HG03575 (cell line): Measurements from ENCODE around the gene TRPM5.
"Not testable (repeated sequence)": the region's sequence is repeated elsewhere in the genome, so short reads cannot be mapped to it uniquely, and the experiment has no call there.

Experiments used
- ATAC-seq: cut with Tn5 transposase; IDR thresholded peaks from one replicate; pipeline ENCODE4 v1.9.1; 2021; ENCODE audit not compliant: unreplicated experiment, insufficient number of reproducible peaks, low FRiP score; ENCODE audit errors: extremely low read depth

TRPM5 gene, protein sequence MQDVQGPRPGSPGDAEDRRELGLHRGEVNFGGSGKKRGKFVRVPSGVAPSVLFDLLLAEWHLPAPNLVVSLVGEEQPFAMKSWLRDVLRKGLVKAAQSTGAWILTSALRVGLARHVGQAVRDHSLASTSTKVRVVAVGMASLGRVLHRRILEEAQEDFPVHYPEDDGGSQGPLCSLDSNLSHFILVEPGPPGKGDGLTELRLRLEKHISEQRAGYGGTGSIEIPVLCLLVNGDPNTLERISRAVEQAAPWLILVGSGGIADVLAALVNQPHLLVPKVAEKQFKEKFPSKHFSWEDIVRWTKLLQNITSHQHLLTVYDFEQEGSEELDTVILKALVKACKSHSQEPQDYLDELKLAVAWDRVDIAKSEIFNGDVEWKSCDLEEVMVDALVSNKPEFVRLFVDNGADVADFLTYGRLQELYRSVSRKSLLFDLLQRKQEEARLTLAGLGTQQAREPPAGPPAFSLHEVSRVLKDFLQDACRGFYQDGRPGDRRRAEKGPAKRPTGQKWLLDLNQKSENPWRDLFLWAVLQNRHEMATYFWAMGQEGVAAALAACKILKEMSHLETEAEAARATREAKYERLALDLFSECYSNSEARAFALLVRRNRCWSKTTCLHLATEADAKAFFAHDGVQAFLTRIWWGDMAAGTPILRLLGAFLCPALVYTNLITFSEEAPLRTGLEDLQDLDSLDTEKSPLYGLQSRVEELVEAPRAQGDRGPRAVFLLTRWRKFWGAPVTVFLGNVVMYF (N-terminal part only)

DNA sequence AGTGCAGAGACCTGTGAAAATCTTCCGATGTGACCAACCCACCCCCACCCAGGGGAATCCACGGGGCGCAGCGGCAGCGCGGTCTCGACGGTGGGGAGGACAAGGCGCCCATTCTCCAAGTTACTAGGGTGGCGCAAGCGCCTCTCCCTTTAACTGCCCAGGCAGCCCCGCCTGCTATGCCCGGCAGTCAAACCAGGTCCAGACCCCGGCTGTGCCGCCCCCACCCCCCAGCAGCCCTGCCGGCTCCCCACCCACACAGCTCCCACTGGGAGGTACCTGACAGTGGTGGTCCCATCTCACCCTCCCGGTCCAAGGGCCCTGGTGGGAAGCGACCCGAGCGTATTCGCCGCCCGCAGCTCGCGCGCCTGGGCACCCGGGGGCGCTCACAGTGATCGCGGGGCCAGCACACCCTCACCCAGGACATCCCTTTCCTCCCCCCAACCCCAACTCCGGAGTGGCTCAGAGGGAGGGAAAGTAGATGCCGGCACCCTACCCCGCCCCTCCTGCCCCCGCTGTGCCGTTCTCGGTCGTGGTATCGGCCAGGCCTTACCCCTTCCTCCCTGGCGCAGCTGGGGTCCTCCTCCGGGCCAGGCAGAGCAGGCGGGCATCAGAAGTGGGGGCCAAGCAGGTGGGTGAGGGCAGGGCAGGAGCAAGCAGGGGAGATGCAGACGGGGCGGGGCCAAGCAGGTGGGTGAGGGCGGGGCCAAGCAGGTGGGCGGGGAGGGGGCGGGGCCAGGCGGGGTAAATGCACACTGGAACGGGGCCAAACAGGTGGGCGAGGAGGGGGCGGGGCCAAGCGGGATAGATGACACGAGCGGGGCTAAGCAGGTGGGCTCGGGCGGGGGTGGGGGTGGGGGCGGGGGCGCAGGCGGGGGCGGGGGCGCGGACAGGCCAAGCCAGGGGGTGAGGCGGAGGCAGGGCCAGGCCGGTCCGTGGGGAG lies at the start of gene TRPM5:
TSS of gene TRPM5 (minus strand) at position 634 of the 940 bp plus-strand sequence. CDS start 21,478 bp downstream, outside the sequence.
- no peak for ATAC-seq

DNA sequence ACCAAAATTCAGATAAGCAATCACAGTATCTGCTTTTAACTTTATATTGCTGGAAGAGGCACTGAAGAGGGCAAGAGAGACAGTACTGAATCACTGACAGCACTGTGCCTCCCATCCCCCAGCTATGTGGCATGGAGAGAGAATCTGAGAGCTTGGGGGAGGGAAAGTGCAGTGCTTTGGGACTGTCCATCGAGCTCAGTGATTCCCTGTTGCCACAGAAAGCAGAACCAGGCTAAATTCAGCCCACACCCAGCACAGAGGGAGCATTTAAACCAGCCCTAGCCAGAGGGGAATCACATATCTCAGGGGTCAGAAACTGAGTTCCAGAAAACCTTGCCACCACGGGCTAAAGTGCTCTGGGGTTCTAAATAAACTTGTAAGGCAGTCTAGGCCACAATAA lies 44.8 kb upstream of the TRPM5 start:
- no peak for ATAC-seq

DNA sequence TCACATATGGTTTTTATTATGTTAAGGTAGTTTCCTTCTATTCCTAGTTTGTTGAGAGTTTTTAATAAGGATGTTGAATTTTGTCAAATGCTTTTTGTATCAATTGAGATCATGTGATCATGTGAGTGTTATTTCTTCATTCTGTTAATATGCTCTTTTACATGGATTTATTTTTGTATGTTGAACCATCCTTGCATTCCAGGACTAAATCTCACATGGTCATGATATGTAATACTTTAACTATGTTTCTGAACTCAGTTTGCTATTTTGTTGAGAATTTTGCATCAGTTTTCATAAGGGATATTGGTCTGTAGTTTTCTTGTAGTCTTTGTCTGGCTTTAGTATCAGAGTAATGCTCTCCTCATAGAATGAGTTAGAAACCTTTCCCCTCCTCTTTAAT lies 43.7 kb upstream of the TRPM5 start:
- no peak for ATAC-seq

DNA sequence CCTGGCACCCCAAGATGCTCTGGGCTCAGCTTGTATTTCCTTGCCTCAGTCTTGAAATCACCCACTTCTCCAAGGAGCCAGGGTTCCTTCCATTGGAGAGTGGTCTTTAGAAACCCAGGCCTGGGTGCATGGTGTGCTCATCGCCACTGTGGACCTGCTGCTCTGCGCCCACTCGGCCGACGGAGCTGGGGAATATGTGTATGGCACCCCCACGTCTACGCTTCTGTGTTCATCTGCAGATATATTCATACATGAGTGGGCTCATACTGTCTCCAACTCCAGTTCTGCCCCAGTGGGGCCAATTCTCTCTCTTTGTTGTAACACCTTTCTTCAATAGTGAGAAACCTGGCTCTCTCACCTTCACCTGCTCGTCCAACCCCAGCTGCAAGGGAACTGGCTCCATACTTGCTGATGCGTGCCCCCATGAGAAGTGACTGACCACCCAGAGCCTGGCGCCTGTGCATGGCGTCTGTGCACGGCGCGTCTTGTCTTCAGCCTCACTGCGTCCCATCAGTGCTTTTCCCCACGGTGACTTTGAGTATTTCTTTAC lies 40.3 kb upstream of the TRPM5 start:
- ATAC-seq, result no peak

DNA sequence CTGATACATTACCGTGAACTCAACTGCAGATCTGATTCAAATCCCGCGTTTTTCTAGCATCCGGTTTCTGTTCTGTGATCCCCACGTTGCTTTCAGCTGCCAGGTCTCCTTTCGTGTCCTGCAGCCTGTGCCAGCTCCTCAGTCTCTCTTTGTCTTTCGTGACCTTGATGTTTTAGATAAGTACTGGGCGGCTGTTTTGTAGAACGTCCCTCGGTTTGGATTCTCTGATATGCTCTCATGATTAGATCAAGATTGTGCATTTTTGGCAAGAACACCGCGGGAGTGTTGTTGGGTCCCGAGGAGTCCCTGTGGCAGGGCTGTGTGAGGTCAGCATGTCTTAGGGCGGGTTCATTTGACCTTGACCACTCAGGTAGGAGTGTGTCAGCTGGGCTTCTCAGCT lies 39.1 kb upstream of the TRPM5 start:
- ATAC-seq, result no peak

DNA sequence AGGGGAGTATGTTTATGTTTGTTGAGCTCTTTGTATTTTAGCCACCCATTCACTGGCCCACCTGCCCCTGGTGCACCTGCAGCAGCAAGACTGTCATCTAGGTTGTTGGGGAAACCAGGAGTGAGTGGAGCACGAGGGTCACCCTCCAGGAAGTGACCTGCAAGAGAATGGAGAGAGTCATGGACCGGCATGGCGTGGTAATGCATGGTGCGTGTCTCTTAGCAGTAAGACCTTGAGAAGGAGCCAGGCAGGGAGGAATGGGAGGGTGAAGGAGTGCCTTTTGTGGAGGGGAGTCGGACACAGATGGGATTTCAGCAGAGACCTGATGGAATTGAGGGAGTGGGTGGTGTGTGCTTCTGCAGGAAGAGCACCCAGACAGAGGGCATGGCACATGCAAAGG lies 38.4 kb upstream of the TRPM5 start:
- no peak for ATAC-seq

DNA sequence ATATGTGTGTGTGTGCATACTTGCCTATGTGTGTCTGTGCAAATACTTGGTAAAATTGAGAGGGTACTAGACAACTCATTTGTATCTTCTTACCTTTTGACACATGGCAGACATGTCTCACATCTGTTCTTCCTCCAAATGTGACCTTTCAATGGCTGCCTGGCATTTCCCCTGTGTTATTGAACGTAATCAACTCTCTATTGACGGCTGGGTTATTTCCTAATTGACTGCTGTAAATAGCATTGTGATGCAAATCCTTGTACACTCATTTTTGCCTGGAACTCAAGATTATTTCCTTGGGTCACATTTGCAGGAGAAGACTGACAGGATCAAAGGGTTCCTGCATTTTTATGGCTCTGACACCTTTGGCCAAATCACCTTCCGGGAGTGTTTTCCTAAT lies 37.9 kb upstream of the TRPM5 start:
- no peak for ATAC-seq

DNA sequence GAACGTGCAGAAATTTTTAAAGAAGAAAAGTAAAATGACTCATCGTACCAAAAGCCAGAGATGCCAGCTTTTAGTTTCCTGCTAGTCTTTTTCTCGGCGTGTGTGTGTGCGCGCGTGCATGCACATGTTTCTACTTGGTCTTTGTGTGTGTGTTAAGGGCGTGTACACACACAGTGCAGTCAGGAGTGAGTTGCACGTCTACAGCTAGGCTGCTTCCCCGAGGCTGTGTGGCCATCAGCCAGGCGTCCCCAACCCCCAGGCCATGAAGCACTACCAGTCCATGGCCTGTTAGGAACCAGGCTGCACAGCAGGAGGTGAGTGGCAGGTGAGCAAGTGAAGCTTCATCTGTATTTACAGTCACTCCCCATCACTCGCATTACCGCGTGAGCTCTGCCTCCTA lies 36.9 kb upstream of the TRPM5 start:
- ATAC-seq, result no peak

DNA sequence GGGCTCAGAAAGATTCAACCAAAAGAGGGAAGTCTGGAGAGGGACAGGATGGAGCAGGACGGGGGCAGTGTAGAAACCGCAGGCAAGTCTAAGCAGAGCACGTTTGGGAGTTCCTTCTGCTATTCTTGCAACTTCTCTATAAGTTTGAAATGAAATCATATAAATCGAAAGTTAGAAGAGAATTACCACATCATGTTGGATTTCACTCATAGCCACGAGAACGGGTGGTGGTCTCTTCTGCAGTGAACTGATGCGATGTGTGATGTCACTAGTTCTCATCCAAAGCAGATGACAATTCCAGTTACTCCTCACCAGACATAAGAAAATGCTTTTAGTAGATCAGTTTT lies 36.5 kb upstream of the TRPM5 start:
- ATAC-seq, result no peak

DNA sequence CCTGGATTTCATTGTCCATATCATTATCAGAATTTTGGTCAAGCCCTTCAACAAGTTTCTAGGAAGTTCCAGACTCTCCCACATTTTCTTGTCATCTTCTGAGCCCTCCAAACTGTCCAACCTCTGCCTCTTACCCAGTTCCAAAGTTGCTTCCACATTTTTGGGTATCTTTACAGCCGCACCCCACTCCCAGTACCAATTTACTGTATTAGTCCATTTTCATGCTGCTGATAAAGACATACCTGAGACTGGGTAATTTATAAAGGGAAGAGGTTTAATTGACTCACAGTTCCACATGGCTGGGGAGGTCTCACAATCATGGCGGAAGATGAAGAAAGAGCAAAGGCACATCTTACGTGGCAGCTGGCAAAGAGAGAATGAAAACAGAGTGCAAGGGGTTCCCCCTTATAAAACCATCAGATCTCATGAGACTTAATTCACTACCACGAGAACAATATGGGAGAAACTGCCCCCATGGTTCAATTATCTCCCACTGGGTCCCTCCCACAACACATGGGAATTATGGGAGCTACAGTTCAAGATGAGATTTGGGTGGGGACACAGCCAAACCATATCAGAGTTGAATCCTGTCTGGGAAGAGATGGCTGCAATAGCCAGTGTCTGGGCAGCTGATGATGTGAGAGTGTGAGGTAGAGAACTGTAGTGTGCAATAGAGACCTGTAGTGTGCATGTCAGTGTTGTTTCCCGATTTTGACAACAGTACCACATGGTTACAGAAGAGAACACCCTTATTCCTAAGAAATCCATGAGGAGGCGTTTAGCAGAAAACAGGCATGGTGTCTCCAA lies 36.0 kb upstream of the TRPM5 start:
- ATAC-seq, result not testable (repeated sequence)

DNA sequence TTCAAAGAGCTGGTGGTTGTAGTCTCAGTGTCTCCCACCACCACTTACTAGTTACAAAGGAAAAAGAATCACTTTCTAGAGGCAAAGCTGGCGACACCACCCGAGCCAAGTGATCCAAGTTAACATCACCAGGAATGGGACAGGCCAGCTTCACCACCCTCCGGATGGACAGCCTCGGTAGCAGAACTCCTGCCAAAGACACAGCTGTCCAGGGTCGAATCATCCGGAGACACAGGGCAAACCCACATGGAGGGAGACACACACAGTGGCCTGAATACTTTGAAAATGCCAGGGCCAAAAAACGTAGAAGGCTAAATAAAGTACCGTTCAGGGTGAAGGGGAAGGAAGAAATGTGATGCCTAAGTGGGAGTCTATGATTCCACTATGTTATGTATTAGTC lies 33.6 kb upstream of the TRPM5 start:
- ATAC-seq, result no peak

DNA sequence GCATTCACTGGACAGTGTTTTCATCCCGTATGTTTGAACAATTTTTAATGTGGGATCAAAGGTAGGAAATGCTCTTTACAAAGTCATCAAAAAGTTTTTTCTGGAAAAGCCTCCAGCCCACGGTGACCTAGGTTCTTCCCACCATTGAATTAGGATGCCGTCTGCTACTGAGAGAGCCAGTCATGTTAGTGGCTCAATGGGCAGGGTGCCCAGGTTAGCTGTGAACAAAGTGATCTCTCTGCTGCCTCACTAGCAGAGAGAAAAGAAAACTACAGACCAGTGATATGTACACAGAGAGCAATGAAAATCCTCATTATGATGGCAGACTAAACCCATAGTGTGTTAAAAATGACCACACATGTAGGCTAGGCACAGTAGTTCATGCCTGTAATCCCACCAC lies 32.9 kb upstream of the TRPM5 start:
- ATAC-seq, result no peak

DNA sequence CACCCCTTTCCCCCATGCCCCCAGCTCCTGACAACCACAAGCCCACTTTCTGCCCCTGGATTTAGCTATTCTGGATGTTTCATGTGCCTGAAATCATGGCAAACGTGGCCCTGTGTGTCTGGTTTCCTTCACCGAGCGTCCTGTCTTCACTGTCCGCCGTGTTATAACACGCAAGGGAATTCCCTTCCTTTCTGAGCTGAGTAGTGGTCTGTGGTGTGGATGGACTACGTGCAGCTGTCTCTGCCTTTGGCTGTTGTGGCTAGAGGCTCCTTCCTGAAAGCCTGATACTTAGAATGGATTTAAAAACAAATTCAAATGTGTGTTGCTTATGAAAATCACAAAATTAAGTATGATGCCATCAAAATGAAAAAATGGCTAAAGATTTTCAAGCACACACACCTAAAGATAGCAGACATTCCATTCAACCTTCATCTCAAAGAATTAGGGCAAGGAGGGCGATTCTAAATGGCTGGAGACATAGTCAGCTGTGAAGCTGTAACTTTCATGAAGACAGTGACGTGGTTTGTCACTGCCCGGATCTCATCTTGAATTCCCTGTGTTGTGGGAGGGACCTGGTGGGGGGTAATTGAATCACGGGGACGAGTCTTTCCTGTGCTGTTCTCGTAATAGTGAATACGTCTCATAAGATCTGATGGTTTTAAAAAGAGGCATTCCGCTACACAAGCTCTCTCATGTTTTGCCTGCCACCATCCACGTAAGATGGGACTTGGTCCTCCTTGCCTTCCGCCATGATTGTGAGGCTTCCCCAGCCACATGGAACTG lies 31.0 kb upstream of the TRPM5 start:
- ATAC-seq, result no peak

DNA sequence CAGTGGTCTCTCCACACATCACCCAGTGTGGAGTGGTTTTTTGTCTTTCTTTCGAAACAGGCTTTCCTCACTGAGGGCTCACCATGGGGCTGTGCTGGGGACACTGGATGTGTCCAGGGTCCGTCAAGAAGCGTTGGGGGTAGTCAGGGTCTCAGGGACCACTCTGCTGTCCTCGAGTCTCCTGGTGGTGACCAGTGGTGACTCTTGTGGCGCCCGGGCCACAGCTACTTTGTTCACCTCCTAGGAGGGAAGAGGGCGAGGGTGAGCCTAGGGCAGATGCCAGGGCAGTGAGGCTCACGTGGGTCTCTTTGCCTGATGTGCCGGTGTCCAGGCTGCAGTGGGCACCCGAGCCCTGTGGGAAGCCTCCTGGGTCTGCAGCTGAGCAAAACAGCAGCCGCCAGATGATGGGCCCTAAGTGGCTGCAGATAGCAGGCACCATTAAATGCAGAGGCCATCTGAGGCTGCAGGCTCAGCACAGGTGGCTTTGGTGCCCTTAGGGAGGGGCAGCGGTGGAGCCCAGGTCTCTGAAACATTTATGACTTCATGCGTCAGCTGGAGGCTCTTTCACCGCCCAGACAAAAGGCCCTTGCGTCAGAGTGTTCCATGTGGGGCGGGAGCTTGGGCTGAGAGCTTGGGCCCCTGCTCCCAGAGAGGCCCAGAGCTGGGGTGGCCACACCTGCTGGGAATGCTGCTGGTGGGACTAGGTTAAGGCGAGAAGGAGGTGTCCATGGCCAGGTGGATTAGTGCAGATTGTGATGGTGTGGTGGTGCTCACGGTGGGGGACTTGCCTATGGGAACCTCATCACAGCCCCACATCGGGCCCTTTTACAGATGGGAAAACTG lies 30.0 kb upstream of the TRPM5 start:
- no peak for ATAC-seq

DNA sequence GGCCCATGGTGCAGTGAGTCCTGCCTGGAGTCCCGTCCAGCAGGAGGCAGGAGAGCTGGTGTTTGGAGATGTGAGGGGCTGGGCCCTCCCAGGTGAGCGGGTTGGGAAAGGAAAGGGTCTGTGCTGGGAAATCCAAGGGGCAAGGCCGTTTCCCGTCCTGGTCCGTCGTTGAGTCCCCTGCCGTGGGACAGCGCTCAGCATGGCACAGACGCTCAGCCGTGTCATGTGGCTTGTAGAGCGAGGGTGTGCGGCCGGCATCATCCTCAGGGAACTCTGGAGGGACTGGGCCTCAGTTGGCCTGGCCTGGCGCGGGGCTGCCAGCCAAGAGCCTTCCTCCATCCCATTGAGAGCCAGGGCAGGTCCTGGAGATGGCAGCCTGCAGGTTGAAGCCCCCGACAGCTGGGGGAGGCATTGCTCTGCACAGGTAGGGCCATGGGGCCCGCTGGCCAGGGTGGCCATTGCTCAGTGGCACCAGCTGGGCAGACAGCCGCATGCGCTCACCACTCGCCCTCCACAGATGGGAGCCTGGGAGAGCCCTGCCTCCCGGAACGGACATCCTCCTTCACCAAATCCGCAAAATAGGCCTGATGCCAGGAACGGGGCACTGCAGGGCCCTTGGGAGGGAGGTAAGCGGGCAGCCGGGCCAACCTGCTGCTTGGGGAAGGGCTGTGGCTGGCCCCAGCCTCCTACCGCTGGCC lies 29.2 kb upstream of the TRPM5 start:
- no peak for ATAC-seq

DNA sequence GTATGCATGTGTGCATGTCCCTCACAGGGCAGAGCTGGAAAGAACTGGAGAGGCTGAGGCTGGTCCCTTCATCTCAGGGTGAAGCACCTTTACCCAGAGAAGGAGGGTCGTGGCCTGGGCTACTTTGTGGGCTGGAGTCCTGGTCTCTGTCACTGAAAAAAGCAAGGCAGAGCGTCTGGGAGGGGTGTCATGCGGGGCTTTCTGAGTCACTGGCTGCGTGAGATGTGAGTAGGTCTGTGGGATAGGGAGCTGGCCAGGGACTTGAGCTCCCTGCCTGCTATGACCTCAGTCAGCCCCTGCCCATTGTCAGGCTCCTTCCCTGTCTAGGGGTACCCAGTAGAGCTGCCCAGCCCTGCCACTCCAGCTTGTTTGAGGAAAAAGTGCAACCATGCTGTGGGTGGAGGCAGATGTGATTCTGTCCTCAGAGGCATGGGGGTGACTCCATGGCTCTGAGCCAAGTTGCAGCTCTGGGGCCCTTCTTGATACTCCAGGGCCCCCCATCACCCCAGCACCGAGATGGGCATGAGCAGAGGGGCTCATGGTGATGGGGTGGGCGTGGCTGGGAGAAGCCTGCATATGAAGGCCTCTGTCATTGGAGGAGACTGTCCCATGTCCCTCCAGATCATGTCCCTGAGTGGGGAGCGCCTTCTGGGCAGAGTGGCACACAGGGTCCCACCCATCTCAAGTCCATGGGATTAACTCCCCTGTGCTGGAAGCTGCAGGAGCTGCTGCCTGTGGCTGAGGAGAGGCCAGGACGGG lies 28.3 kb upstream of the TRPM5 start:
- ATAC-seq, result no peak
